Cerebellar cortex (tissue), 1 donor: ENCODE results near the gene KLK8.

Experiments
- DNase-seq: peaks from one replicate; pipeline ENCODE4 v3.0.0-alpha.2; 2015; ENCODE audit warnings: low spot score

The KLK8 gene

GRCh38 chr19:51001515-51001914, at the start of gene KLK8:
KLK8 (minus strand) TSS chr19:51001604; CDS start chr19:51001167, 437 bp downstream.
- no peak for DNase-seq

- DNase-seq, result no peak
Observed at GRCh38 chr19:51047031-51047335, 45.6 kb upstream of the KLK8 start.

GRCh38 chr19:51044327-51044726, 42.9 kb upstream of the KLK8 start:
- DNase-seq, result no peak

- no peak for DNase-seq
Observed at GRCh38 chr19:51043497-51043896, 42.1 kb upstream of the KLK8 start.

- DNase-seq, result no peak
Observed at GRCh38 chr19:51040151-51040550, 38.7 kb upstream of the KLK8 start.

- DNase-seq, result no peak
Observed at GRCh38 chr19:51036519-51036918, 35.1 kb upstream of the KLK8 start.

GRCh38 chr19:51034704-51035103, 33.3 kb upstream of the KLK8 start, which contains the start of gene KLK12:
KLK12 (minus strand) TSS chr19:51035002; CDS start chr19:51034621, 381 bp downstream.
- DNase-seq, result no peak

GRCh38 chr19:51031880-51032225, 30.4 kb upstream of the KLK8 start:
- DNase-seq, result no peak

GRCh38 chr19:51031220-51031879, 29.9 kb upstream of the KLK8 start:
- DNase-seq, result no peak

- no peak for DNase-seq
Observed at GRCh38 chr19:51030631-51031030, 29.2 kb upstream of the KLK8 start.

- peak; percentile 3 for DNase-seq
Observed at GRCh38 chr19:51029718-51030117, 28.3 kb upstream of the KLK8 start.

GRCh38 chr19:51027873-51028272, 26.5 kb upstream of the KLK8 start:
- DNase-seq, result no peak

GRCh38 chr19:51027126-51027806, 25.9 kb upstream of the KLK8 start:
- no peak for DNase-seq

GRCh38 chr19:51026554-51026831, 25.1 kb upstream of the KLK8 start, which contains the start of gene KLK11:
KLK11 (minus strand) TSS chr19:51026616; CDS start chr19:51025631, 985 bp downstream.
- no peak for DNase-seq

- no peak for DNase-seq
Observed at GRCh38 chr19:51025809-51026553, 24.6 kb upstream of the KLK8 start.

- no peak for DNase-seq
Observed at GRCh38 chr19:51025401-51025800, 24.0 kb upstream of the KLK8 start.

GRCh38 chr19:51024924-51025323, 23.5 kb upstream of the KLK8 start:
- DNase-seq, result no peak

- no peak for DNase-seq
Observed at GRCh38 chr19:51023946-51024345, 22.5 kb upstream of the KLK8 start.

- no peak for DNase-seq
Observed at GRCh38 chr19:51022526-51022925, 21.1 kb upstream of the KLK8 start.

- peak; percentile 75 for DNase-seq
Observed at GRCh38 chr19:51020988-51021651, 19.7 kb upstream of the KLK8 start.

GRCh38 chr19:51019544-51019925, 18.1 kb upstream of the KLK8 start, which contains the start of gene KLK10:
KLK10 (minus strand) TSS chr19:51019709; CDS start chr19:51019130, 579 bp downstream.
- DNase-seq, result no peak

GRCh38 chr19:51018745-51019543, 17.5 kb upstream of the KLK8 start:
- DNase-seq, result peak; percentile 11
